Endothelial cell (in vitro differentiated cells): ENCODE results near the gene AP1B1. TPM values are rescaled to one million over a fixed set of nuclear protein-coding genes. Genes with fewer than 3 reads are reported as not detected.
A peak's percentile ranks its signal among the peaks of the same experiment; 100 is the strongest.

Experiments used
- DNase-seq: peaks from one replicate; pipeline ENCODE4 v3.0.0; 2021; ENCODE audit warnings: low spot score
- H3K27ac Mint-ChIP-seq: one replicate; pipeline ENCODE4 v1.8.0; 2021; ENCODE audit warnings: mixed read lengths, inconsistent platforms; ENCODE audit not compliant: unreplicated experiment
- H3K27me3 Mint-ChIP-seq: one replicate; pipeline ENCODE4 v1.8.0; 2021; ENCODE audit warnings: mild to moderate bottlenecking, moderate library complexity, mixed read lengths, inconsistent platforms; ENCODE audit not compliant: unreplicated experiment
- H3K36me3 Mint-ChIP-seq: one replicate; pipeline ENCODE4 v1.8.0; 2021; ENCODE audit warnings: mild to moderate bottlenecking, low read depth, mixed read lengths, inconsistent platforms; ENCODE audit not compliant: unreplicated experiment
- H3K4me1 Mint-ChIP-seq: one replicate; pipeline ENCODE4 v1.8.0; 2021; ENCODE audit warnings: mild to moderate bottlenecking, mixed read lengths, inconsistent platforms; ENCODE audit not compliant: unreplicated experiment
- H3K4me3 Mint-ChIP-seq: one replicate; pipeline ENCODE4 v1.8.0; 2021; ENCODE audit warnings: mild to moderate bottlenecking, mixed read lengths, inconsistent platforms; ENCODE audit not compliant: unreplicated experiment
- H3K9me3 Mint-ChIP-seq: one replicate; pipeline ENCODE4 v1.8.0; 2021; ENCODE audit warnings: mixed read lengths, inconsistent platforms; ENCODE audit not compliant: unreplicated experiment
- CTCF ChIP-seq: fragments of 200-600 bp; sonication (generic); IDR thresholded peaks from one replicate; pipeline ENCODE4 v1.5.0; 2021; ENCODE audit warnings: antibody characterized with exemption; ENCODE audit not compliant: unreplicated experiment
- total RNA-seq: library from RNA; stranded (reverse); fragmentation: NEBNext Ultra II Directional; extraction: Animal tissue kit (Norgen Biotek cat#: 25700); gene quantifications from one replicate; pipeline ENCODE4 v1.2.1, GENCODE V29; 2021; ENCODE audit not compliant: unreplicated experiment

AP1B1 gene
- total RNA-seq, 1 donor from 2014 or later, result 316 TPM

- no peak for DNase-seq
- TF ChIP-seq CTCF, result no peak
- H3K27me3 Mint-ChIP-seq, result peaks cover 13% of the 10 kb centered on the region
- no peak overlapping the region for H3K27ac Mint-ChIP-seq
- H3K9me3 Mint-ChIP-seq, result no peaks in the 10 kb centered on the region
- no peaks in the 10 kb centered on the region for H3K4me1 Mint-ChIP-seq
- peaks cover 24% of the 10 kb centered on the region for H3K36me3 Mint-ChIP-seq
- H3K4me3 Mint-ChIP-seq, result peak overlapping the region; percentile 4
Measured at GRCh38 chr22:29323641-29324040, 64.7 kb downstream of the AP1B1 start.

GRCh38 chr22:29320546-29320945 lies 67.8 kb downstream of the AP1B1 start:
- peaks cover 9% of the 10 kb centered on the region for H3K4me1 Mint-ChIP-seq
- no peaks in the 10 kb centered on the region for H3K9me3 Mint-ChIP-seq
- H3K27ac Mint-ChIP-seq, result no peak overlapping the region
- no peak for TF ChIP-seq CTCF
- no peak overlapping the region for H3K4me3 Mint-ChIP-seq
- H3K36me3 Mint-ChIP-seq, result peaks cover 29% of the 10 kb centered on the region
- H3K27me3 Mint-ChIP-seq, result peaks cover 14% of the 10 kb centered on the region
- no peak for DNase-seq

GRCh38 chr22:29319072-29319471 lies 69.3 kb downstream of the AP1B1 start:
- H3K9me3 Mint-ChIP-seq, result no peaks in the 10 kb centered on the region
- H3K27me3 Mint-ChIP-seq, result peaks cover 13% of the 10 kb centered on the region
- H3K4me1 Mint-ChIP-seq, result peaks cover 16% of the 10 kb centered on the region
- H3K4me3 Mint-ChIP-seq, result no peak overlapping the region
- no peak for TF ChIP-seq CTCF
- H3K27ac Mint-ChIP-seq, result no peak overlapping the region
- H3K36me3 Mint-ChIP-seq, result peaks cover 29% of the 10 kb centered on the region
- DNase-seq, result no peak

GRCh38 chr22:29317827-29318454 lies 70.4 kb downstream of the AP1B1 start:
- no peak for DNase-seq
- peaks cover 15% of the 10 kb centered on the region for H3K27me3 Mint-ChIP-seq
- H3K4me1 Mint-ChIP-seq, result peaks cover 23% of the 10 kb centered on the region
- H3K36me3 Mint-ChIP-seq, result peaks cover 27% of the 10 kb centered on the region
- H3K27ac Mint-ChIP-seq, result no peak overlapping the region
- H3K4me3 Mint-ChIP-seq, result peak overlapping the region; percentile 23
- no peak for TF ChIP-seq CTCF
- no peaks in the 10 kb centered on the region for H3K9me3 Mint-ChIP-seq

- TF ChIP-seq CTCF, result no peak
- DNase-seq, result no peak
- peaks cover 32% of the 10 kb centered on the region for H3K36me3 Mint-ChIP-seq
- H3K9me3 Mint-ChIP-seq, result no peaks in the 10 kb centered on the region
- peaks cover 22% of the 10 kb centered on the region for H3K27me3 Mint-ChIP-seq
- H3K4me1 Mint-ChIP-seq, result peaks cover 28% of the 10 kb centered on the region
- H3K27ac Mint-ChIP-seq, result peak overlapping the region; percentile 81
- H3K4me3 Mint-ChIP-seq, result peak overlapping the region; percentile 81
Measured at GRCh38 chr22:29316141-29316828, 72.1 kb downstream of the AP1B1 start.
